GM06990 (cell line): ENCODE results near the gene CEP112.
A peak's percentile ranks its signal among the peaks of the same experiment; 100 is the strongest.

ENCODE experiments used
- DNase-seq: peaks from one replicate; pipeline ENCODE4 v3.0.0-alpha.2; 2011; ENCODE audit not compliant: insufficient read length; ENCODE audit errors: extremely low read depth
- H3K27me3 ChIP-seq: replicated peaks from 2 replicates; pipeline ENCODE4 v1.6.0; 2011; ENCODE audit warnings: low read length; ENCODE audit not compliant: control insufficient read depth, insufficient read depth
- H3K36me3 ChIP-seq: 2 replicates; pipeline ENCODE4 v1.5.1; 2011; ENCODE audit warnings: low read length; ENCODE audit not compliant: control insufficient read depth, insufficient read depth
- H3K4me3 ChIP-seq: replicated peaks from 2 replicates; pipeline ENCODE4 v1.5.1; 2011; ENCODE audit warnings: low read depth, mild to moderate bottlenecking, control low read depth, low read length
- CTCF ChIP-seq: IDR thresholded peaks from 2 replicates; pipeline ENCODE4 v1.5.1; 2011; ENCODE audit warnings: low read length, control low read depth, mild to moderate bottlenecking, inconsistent platforms; ENCODE audit not compliant: insufficient read depth, poor library complexity, severe bottlenecking

CEP112 gene

GRCh38 chr17:65656390-65657250 lies 535.3 kb downstream of the CEP112 start:
- TF ChIP-seq CTCF: no peak
- Histone ChIP-seq H3K4me3 (no peak overlapping the region), H3K27me3 (no peaks in the 10 kb centered on the region), H3K36me3 (no peaks in the 10 kb centered on the region)
- DNase-seq: peak; percentile 54

DNA sequence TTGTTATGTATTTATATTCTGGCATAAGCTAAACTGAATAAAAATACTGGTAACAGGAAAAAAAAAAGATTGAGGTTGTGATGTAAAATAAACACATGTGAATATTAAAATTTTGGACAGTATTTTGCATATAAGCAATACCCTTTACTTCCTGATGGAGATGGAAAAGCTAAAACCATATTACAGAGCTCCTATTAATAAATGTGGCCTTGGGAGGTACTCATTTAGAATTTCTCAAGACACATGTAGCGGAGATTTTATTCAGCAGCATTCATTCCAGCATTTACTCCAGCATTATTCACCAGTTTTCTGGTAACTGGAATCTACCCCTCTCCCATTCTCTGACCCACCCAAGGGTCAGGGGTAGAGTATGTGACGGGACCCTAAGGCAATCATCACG lies 536.2 kb downstream of the CEP112 start:
- no peaks in the 10 kb centered on the region for H3K36me3 ChIP-seq
- no peak for DNase-seq
- TF ChIP-seq CTCF: no peak
- H3K27me3 ChIP-seq: no peaks in the 10 kb centered on the region
- no peak overlapping the region for H3K4me3 ChIP-seq

DNA sequence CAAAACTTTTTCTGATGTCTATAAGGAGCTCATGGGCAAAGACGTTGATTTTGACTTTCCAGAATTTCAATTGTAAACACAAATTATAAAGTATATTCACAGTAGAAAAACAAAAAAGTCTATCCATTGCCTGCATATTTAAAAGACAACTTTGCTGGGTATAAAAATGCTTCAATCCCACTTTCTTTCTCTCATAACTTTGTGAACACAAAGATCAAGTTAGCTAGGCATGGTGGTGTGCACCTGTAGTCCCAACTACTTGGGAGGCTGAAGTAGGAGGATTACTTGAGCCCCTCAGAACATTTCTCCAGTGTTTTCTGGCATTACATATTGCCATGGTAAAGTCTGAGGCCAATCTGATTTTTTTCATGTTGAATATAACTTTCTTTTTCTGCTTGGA lies 547.4 kb downstream of the CEP112 start:
- no peak for TF ChIP-seq CTCF
- H3K4me3 ChIP-seq: no peak overlapping the region
- no peaks in the 10 kb centered on the region for H3K36me3 ChIP-seq
- no peaks in the 10 kb centered on the region for H3K27me3 ChIP-seq
- DNase-seq: no peak

DNA sequence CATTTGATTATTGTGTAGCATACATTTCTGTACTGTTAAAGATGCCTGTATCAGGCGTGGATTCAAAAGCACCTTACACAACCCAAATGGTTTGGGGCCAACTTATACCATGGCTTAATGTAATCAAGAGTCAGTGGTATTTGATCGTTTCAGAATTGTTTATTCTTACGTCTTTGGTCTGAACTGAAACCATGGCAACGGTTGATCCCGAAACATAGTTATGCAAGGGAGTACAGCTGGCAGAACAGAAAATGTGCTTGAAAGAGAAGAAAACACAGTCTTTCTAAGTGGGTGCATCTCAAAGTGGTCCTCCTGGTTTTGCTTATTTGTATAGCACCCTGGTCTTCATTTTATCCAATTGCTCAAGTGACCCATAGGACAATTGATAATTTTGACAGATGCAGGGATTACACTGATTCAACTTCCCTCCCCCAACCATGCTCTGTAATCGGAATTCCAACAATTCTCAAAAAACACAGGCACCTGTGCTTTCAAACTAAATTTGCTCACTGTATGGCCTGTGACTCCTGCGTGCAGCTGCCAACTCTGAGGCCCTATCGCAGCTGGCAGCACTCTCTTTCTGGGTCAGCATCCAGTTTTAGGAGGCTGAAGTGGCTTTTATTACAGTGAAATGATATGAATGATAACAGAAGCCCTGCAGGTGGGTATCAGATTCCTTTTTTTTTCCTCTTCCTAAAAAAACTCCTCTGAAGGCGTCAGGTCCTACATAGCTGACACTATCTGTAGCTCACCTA lies 553.5 kb downstream of the CEP112 start:
- no peak for TF ChIP-seq CTCF
- no peaks in the 10 kb centered on the region; the same call in 1 of the 2 replicates for H3K27me3 ChIP-seq

DNA sequence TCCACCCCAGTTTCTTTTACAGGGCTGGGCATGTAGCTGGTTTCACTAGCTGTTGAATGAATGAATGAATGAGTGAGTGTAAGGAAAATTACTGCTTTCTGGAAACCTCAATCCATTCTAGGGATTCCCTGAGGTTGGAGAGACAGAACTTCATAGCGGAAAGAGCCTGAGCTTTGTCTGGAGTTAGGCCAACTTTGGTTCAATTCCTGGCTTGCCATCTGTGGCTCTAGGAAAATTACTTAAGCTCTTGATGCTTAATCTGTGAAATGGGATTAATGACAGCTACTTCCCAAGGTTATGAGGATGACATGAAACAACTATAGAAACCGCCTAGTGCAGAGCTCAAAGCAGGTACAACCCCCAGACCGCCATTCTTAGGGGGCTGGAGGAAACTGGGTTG lies 554.1 kb downstream of the CEP112 start:
- DNase-seq: no peak
- no peak for TF ChIP-seq CTCF
- H3K4me3 ChIP-seq: no peak overlapping the region

More for the DNA sequence above, 553.5 kb downstream of the CEP112 start:
- no peak for DNase-seq
- Histone ChIP-seq H3K36me3 (no peaks in the 10 kb centered on the region), H3K4me3 (no peak overlapping the region)

More for the DNA sequence above, 554.1 kb downstream of the CEP112 start:
- Histone ChIP-seq H3K27me3 (no peaks in the 10 kb centered on the region; the same call in 1 of the 2 replicates), H3K36me3 (no peaks in the 10 kb centered on the region)
